GM19438 (cell line): ENCODE results near the gene E2F6.
A peak's percentile ranks its signal among the peaks of the same experiment; 100 is the strongest.

Experiments used
- ATAC-seq: cut with Tn5 transposase; IDR thresholded peaks from one replicate; pipeline ENCODE4 v1.9.1; 2021; ENCODE audit warnings: low read depth; ENCODE audit not compliant: unreplicated experiment

The E2F6 gene

DNA sequence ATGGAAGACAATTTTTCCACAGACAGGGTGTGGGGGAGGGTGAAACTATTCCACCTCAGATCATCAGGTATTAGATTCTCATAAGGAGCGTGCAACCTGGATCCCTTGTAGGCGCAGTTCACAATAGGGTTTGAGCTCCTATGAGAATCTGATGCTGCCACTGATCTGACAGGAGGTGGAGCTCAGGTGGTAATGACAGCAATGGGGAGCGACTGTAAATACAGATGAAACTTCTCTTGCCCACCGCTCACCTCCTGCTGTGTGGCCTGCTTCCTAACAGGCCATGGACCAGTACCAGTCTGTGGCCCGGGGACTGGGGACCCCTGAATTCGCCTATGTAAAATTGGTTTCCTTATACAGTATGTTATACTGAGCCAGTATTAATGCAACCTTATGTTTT lies 27.3 kb upstream of the E2F6 start:
- ATAC-seq = no peak

DNA sequence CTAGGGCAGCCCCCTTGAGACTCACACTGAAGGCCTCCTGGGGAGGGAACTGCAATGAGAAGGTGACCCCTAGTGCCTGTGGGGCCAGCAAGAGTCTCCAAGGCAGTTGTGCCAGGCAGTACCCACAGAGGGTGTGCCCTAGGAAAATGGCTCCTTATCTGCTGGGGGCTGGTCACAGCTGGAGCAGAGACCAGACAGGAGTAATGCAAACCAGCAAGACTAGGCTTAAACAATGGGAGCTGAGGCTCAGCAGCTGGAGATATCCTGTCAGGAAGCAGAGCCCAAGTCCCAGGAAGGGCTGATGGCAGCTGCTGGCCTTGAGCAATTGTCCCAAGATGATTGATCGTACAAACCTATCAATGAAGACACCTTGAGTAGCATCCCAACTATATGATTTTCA lies 26.8 kb upstream of the E2F6 start:
- no peak for ATAC-seq

DNA sequence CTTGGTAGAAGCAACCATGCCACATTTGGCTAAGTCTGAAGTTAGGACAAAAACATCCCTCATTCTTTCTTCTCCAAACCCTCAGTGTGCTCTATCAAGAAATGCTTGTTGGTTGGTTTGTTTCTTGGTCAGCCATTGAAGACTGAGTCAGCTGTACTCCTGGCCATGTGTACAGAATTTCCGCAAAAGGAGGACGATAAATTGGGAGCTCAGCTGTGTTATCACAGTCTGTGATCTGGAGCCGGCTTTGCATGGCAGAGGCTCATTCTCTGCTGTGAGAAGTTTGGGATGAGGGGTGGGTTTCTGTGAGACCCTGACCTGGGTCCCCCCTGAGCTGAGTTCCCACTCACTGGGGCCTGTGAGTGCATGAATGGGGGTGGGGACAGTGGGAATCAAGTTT lies 26.3 kb upstream of the E2F6 start:
- no peak for ATAC-seq

DNA sequence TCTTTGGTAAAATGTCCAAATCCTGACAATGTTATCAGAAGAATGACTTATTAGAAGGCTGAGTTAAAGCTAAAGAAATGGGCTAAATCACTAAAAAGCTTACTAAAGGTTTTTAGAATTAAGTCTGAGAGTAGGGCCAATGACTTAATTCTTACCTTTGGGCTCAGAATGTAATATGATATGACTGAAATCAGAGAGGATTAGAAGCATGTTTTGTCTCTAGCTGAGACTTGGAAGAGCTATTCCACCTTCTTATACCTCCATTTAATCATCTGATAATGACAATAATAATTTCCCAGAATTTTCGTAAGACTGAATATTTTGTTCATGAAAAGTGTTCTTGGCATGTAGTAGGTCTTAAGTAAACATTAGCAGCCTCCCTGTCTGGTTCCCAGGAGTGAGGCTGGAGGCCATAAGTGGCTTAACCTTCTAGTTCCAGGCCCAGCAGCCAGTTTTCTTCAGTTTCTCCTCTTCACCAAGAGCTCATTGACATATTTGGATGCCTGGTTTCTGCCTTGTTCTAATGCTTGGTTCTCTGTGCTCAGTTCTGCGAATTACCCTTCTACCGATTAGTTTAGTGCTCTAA lies 25.5 kb upstream of the E2F6 start:
- ATAC-seq = no peak

DNA sequence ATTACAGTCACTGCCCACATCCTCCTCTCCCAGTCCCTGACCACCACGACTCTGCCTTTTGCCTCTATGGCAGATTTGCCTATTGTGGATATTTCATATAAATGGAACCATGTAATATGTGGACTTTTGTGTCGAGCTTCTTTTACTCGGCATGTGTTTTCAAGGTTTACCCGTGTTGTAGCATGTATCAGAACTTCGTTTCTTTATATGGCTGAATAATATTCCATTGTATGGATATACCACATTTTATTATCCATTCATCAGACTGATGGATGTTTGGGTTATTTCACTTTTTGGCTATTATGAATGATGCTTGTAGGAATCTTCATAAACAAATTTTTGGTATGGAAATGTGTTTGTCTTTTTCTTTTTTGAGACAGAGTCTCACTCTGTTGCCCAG lies 24.2 kb upstream of the E2F6 start:
- no peak for ATAC-seq

DNA sequence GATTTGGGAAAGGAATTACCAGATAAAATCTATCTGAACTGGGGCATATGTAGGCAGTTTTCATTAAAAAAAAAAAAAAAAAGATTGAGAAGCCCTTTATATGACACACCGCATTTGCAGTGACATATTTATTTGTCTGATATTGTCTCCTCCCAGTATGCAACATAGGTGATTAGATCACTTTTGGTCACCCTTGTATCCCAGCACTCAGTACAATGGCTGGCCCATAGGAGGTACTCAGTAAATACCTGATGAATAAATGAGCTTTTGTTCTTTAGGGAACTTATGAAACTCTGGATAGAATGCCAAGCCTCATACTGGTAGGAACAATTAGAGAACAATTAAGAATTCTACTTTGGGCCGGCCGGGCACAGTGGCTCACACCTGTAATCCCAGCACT lies 22.8 kb upstream of the E2F6 start:
- no peak for ATAC-seq

DNA sequence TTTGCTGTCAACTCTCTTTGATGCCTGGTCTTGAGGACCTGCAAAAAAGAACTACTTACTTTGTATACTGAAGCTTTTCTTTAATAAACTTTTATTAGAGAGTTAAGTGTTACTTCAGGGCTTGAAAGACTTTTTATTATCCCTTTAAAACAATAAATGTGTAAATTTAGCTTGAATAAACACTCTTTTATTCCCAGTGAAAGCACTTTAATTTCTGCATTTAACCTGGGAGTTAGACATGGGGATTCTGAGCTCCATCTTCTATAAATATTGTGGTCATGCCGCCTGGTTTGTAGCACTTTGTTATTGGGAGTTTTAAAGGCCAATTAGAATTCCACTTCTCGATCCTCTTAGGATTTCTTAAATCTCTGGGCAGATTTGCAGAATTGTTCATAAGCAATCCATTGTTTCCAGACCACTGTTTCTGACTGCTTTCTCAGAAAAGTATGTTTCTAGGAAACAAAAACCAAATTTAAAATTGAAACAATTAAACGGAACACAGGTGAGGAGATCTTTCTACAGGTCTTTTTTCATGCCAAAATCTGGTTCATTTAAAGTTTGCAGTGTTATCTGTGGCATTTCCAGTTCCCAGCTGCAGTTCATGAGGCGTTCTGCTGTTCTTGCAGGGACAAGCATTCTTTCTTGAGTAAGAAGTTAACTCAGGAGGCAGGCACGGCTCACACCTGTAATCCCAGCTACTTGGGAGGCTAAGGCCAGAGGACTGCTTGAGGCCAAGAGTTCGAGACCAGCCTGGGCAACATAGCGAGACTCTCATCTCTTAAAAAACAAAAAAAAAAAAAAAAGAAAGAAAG lies 18.1 kb upstream of the E2F6 start:
- no peak for ATAC-seq

DNA sequence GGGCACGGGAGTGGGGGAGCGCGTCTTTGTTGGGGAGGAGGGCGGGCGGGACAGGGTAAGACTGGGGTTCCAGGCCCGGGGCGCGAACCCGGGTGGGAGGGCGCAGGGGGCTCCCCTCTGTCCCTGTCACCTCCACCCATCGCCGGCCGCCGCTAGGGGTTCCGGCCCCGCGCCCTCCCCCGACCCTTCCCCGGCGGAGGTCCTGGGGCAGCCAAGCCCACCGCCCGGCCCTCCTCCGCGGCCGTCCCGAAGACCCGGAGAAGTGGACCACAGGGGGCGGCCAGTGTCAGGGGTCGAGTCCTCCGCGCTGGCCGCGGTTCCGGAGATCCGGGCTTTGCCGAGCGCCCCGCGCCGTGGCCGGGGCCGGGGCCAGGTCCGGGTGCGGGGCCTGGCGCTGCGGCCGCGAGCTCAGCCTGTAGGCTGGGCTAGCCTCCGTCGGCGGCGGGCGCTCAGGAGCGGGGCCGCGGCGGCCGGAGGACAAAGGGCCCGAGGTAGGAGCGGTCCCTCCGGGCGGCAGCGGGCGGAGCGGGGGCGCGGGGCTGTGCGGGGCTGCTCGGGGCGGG lies 16.6 kb upstream of the E2F6 start:
- ATAC-seq = no peak

DNA sequence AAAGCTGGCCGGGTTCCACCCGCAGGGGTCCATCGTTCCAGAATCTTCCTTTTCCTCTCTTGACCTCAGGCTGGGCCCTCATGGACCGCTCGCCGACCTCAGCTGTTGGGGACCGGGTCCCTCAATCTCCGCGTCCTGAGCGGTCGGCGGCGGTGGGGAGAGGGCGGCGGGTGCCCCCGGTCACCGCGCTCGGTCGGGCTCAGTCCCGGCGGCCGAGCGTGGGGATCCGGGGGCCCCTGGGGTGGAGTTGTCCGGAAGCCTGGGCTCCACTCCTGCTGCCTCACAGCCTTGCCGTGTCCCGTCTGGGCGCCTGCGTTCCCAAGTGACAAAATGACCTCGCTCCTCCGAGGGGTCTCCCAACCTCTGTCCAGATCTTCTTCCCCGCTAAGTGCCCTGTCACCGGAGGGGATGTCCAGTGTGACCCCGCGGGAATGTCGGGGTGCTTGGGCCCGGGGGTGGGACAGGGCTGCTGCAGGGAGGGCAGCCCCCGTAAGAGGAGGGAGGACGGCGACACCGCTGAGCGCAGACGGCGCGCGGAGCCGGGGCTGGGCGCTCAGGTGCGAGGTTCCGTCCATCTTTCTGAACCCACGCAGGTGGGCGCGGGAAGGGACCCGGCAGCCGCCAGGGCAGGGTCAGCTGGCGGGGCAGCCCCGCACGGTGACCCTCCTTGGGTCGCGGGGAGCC lies 16.0 kb upstream of the E2F6 start:
- ATAC-seq = no peak

DNA sequence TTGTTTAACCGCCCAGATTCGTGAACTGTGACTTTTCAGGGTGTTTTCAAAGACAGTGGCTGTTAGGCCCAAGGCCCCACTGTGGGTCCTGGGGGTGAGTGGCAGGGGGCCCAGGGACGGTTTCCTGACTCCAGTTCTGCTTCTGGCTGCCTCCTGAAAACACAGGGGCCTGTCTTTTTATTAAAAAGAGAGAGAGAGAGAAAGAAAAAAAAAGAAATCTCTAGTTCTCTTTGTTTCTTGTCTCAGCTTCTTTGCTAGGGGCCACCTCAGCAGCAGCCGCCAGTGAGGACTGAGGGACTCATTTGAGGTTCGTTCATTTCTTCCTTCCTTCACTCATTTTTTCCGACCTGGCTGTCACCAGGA lies 15.4 kb upstream of the E2F6 start:
- ATAC-seq = no peak

DNA sequence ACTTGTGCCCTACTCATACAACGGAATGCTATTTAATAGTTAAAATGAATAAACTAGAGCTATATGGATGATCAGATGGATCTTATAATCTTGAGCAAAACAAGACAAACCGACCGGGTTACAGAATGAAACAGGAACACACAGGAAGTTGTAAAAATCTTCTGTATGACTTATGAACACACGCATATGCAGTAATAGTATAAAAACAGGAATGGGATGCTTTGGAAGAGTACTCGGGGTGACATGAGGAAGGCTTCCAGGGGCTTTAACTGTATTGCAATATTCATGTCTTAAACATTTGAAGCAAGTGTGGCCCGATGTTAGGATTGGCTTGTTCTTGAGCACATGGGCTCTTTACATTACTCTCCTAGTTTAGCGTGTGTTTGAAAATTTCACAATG lies 14.9 kb upstream of the E2F6 start:
- no peak for ATAC-seq

DNA sequence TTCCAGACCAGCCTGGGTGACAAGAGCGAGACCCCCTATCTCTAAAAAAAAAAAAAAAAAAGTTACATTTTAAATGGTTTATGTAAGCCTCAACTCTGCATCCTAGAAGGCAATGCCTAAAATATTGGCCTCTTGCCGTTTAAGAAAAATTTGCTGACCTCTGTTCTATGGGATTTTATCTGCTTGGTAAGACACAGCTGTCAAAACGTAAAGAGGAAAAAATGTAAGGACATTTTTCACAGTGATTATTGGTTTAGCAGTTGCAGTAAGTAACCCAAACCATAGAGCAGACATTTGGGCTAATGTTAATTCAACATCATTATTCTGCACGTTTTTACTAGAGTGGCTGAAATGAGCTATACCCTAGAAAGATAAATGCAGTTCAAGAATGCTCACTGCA lies 14.4 kb upstream of the E2F6 start:
- no peak for ATAC-seq

DNA sequence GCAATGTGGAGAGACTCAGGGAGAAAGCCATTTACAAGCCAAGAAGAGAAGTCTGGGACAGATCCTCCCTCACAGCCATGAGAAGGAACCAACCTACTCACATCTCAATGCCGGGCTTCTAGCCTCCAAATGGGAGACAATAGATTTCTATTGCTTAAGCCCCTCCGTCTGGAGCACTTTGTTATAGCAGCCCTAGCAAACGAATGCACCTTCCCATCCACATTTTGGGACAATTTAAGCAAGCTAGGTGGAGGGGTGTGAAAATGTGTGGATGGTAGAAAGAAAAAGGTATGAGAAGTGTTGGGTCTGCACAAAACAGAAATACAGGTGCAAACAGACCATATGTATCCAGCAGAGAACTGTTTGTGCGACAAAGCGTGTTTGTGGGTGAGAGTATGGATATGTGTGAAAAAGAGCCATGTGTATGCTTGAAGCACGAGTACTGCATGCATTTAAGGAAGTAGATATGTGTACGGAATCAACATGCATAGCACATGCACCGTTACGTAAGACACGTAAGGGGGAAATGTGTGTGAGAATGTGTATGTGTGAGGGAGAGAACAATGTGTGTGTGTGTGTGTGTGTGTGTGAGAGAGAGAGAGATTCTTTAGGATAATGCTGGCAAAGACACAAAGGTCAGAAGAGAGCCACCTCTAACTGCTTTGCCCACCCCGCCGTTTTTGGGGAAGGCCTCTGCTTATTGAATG lies 13.1 kb upstream of the E2F6 start:
- no peak for ATAC-seq

DNA sequence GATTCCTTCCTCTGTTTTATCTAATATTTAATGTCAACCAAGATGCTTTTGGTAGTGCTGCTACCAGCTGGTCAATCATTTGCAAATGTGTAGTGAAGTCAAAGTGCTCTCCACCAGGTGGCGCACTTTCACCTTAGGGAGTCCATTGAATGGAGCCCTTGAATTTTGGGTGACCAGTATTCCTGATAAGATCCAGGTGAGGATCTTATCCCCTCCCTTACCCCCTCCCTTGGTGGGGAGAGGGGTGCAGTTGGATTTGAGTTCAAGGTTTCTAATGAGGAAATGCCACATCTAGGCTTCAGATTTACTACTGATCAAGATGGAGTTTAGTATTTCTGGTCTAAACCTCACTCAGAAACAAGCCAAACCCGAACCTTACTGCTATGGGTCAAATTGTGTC lies 12.0 kb upstream of the E2F6 start:
- ATAC-seq = peak; percentile 86

DNA sequence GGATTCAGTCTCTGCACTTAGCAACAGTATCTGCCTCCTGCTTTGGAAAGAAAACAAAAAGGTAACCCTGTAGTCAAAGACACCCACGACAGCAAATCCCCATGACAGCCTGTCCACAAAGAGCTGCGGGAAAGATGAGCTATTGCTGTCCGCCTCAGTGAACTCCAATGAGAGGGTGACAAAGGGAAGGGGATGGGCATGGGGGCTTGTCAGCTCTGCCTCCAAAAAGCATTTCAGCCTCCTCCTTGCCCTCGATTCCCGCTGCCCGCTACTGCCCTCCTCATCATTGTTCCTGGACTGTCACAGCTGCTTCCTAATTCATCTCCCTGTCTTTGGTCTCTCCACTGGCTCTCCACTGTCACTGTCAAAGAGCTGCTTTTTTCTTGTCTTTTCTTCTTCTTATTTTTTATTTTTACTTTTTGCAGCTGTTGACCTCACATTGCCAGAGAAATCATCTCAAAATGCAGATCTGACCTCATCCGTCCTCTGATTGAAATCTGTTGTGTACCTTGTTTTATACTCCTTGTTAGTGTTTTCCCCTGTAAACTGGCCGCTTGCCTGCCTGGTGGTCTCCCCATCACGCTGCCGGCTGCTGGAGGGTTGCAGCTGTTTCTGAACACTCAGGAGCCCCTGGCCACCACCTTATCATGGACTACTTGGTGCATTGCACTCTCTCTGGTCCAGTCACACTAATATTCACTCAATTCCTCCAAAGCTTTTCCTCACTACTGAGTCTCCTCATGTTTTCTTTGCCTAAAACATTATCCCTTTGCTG lies 7.9 kb upstream of the E2F6 start:
- no peak for ATAC-seq

DNA sequence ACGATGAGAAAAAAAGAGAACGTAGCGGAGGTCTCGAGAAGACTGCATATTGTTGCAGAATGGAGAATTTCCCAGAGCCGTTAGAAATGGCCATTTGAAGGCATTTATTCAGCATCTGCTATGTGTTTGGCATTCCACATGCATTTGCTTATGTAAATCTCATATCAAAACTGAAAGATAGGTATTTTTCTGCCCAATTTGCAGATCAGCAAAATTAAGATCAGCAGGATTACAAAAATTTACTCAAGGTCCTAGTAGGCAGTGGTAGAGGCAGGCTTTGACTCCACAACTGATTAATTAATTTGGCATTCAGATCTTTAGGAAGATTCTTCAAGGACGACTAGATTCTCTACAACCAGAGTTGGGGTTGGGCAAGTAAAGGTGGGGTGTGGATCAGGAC lies 1.8 kb upstream of the E2F6 start:
- ATAC-seq = no peak

DNA sequence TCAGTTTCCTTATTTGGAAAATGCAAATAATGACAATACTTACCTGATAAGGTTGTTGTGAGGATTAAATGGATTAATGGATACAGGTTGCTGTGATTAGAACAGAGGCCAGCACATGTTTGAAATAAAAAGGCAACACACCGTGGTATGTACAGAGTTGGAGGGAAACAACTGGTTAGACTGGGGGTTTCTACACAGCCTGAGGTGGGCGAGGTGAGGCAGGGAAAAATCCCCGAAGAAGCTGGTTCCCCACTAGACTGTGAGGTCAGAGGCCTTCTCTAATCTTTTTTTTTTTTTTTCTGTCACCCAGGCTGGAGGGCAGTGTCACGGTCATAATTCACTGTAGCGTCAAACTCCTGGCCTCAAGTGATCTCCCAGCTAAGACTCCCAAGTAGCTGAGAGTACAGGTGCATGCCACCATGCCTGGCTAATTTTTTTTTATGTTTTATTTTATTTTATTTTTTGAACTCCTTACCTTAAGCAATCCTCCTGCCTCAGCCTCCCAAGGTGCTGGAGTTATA lies 1.2 kb upstream of the E2F6 start:
- ATAC-seq = no peak

DNA sequence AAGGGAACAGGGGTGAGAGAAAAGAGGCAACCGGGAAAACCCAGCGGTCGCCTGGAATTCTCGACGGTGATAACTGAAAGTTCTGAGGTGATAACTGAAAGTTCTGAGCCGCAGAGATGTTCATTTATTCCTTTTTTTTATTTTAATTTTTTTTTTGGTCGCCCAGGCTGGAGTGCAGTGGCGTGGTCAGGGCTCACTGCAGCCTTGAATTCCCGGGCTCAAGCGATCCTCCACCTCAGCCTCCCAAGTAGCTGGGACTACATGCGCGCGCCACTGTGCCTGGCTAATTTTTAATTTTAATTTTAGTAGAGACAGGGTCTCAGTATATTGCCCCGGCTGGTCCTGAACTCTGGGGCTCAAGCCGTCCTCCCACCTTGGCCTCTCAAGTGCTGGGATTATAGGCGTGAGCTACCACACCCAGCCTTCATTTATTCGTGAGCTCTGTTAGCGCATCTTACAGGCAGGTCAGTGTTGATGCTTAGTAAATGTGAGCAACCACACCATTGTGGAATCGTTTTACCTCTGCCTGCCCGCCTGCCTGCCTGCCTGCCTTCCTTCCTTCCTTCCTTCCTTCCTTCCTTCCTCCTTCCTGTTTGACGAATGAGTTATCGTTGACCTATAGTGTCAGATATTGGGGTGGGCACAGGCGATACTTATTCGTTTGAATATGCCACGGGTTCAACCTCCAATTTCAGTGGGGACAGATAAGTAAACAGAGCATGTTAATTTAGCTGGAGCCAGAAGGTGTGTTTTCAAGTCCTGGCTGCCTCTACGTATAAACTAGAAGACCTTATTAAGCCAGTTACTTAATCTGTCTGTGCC lies 557 bp upstream of the E2F6 start:
- ATAC-seq = peak; percentile 25

DNA sequence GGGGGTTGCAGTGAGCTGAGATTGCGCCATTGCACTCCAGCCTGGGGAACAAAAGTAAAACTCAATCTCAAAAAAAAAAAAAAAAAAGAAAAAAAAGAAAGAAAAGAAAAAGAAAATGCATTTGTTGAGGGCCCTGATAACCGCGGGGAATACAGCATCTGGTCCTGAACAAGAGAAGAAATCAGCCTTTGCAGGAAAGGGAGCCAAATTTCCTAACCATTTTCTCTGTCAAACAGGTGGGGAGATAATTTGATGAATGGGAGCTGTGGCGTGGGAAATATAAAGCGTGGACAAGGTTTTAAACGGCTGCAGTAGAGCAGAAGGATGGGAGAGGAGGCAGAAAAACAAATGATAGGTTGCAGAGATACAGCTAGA lies 864 bp downstream of the E2F6 start:
- ATAC-seq = no peak
